Mesodermal cell (in vitro differentiated cells): Measurements from ENCODE around the gene EYA2.

Experiments used
- H3K27ac ChIP-seq: 2 replicates; pipeline ENCODE4 v1.7.0; 2013; ENCODE audit warnings: mild to moderate bottlenecking, low read depth, low read length, moderate library complexity; ENCODE audit not compliant: severe bottlenecking
- H3K36me3 ChIP-seq: 2 replicates; pipeline ENCODE4 v1.7.1; 2013; ENCODE audit warnings: mild to moderate bottlenecking, low read length, moderate library complexity; ENCODE audit not compliant: control insufficient read depth, insufficient read depth
- H3K4me1 ChIP-seq: one replicate; pipeline ENCODE4 v1.7.1; 2013; ENCODE audit warnings: mild to moderate bottlenecking, low read length; ENCODE audit not compliant: insufficient read depth, control insufficient read depth, poor library complexity, severe bottlenecking
- H3K4me3 ChIP-seq: 2 replicates; pipeline ENCODE4 v1.7.0; 2013; ENCODE audit warnings: low read length, control low read depth, mild to moderate bottlenecking; ENCODE audit not compliant: insufficient read depth, poor library complexity, severe bottlenecking; ENCODE audit errors: extremely low read depth
- H3K9me3 ChIP-seq: 2 replicates; pipeline ENCODE4 v1.7.1; 2013; ENCODE audit warnings: mild to moderate bottlenecking, low read length, moderate library complexity; ENCODE audit not compliant: control insufficient read depth
- WGBS, 2 experiments: methylation state at CpG; one replicate each; pipeline ENCODE4 v1.1.5; 2013; ENCODE audit warnings: missing lambda C conversion rate in 2 of 2; ENCODE audit not compliant: insufficient coverage in 2 of 2; 5-methylcytosine and 5-hydroxymethylcytosine counted together

Gene EYA2

DNA sequence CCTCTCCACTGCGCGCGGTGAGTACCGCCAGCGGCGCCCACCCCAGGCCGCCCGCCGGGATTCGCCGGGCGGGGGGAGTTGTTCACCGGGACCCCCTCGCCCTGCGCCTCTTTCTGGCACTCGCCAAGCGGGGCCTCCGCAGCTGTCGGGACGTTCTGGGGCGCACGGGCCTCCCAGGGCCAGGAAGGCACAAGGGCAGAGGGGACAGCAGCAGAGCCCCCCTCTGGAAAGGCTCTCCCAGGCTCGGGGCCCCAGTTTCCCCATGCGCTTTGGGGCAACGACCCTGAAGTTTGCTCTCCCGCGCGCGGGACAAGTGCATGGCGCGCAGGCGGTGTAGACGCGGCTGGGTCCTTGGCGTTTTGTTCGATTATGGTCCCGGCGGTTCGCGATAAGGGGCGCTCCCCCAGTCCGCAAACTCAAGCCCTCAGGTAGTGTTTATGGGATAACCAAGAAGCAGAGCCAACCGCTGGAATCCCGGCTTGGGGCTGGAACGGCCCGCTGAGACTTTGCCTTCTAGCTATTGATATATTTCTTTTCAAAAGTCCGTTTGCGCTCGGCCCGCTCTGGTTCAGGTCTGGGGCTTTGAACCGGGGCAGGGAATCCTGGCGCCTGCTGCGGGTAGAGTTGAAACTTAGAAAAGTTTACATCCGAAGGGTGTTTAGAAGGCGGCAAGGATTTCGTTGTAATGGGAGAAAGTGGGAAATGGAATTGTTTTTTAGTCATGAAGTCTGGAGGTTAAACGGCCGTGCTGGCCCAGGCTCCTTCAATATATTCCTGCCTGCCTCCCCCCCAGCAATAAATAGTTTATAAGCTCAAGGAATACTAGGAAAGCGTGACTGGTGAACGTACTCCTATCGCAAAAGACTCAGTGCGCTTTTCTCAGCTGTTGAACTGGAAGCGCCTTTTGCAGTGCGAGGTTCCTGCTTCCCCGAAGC, 595 bp downstream of the EYA2 start:
- H3K36me3 ChIP-seq: no peaks in the 10 kb centered on the region
- no peaks in the 10 kb centered on the region for H3K9me3 ChIP-seq
- no peak overlapping the region for H3K27ac ChIP-seq
- 1 to 2% methylated on average over 41 to 45 of the region's 65 CpGs for WGBS, 2 experiments
- H3K4me3 ChIP-seq: peak overlapping the region; percentile 34
- H3K4me1 ChIP-seq: no peaks in the 10 kb centered on the region

DNA sequence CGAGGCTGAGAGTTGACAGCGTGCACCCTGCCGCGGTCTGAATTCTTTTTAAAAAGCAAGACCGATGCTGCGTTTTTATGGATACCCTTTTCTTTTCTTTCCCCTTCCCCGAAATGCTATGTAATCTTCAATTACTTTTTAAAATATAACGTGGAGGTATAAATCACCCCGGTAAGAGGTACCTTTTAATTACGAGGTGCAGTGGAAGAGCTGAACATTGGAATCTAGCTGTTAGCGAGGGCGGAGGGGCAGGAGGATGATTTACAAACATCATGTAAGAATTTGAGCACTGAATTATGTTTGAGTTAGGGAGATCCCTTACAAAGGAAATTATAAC, 1.2 kb downstream of the EYA2 start:
- Histone ChIP-seq H3K4me3 (peak overlapping the region; percentile 34), H3K9me3 (no peaks in the 10 kb centered on the region), H3K27ac (no peak overlapping the region), H3K36me3 (no peaks in the 10 kb centered on the region), H3K4me1 (no peaks in the 10 kb centered on the region)
- WGBS, 2 experiments: 10 to 22% methylated on average over 5 to 6 of the region's 12 CpGs

DNA sequence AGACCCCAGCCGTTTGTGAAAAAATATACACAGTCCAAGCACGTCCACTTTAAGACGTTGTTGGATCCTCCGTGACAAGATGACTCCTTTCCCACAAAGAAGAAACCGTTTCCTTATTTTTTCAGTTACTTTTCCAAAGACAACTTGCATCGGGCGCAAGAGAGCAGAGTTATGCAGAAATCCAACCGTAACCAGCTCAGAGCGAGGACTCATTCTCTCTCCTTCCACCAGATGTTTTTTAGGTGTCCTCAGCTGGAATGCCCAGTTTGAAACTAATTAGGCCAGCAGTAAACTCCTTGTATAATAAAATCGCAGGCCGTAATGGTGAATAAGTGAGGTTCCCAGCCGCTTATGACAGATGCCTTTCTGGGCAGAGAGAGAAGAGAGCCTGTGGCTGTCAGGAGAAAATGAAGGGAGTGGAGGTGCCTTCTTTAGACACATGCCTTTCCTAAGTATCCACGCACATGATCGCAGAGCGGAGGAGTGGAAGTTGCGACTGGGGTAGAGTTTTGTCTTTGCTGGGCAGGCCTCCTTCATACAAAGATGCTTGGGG, 2.8 kb downstream of the EYA2 start:
- WGBS, 2 experiments: 91 to 94% methylated on average over 14 to 15 of the region's 16 CpGs
- Histone ChIP-seq H3K4me1 (peaks cover 2% of the 10 kb centered on the region), H3K36me3 (no peaks in the 10 kb centered on the region), H3K27ac (no peak overlapping the region), H3K4me3 (no peak overlapping the region), H3K9me3 (no peaks in the 10 kb centered on the region)

DNA sequence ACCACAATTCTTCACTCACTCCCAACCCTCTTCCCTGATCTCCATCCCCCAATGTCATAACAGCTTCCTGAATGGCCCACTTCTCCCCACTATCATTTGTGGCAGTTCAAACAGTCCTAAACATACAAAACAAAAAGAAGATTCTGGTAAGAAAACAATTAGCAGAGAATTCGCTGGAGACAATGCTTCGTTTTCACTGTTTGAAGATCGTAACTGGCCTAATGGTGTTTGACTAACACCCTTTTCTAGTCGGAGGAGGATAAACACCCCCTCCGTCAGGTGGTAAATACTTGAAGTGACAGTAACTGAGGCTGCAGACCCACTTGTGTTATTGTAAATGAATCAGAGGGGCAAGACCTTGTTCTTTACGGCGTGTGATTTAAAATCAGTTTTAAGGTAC, 3.8 kb downstream of the EYA2 start:
- no peak overlapping the region for H3K27ac ChIP-seq
- no peak overlapping the region for H3K4me3 ChIP-seq
- H3K4me1 ChIP-seq: peaks cover 2% of the 10 kb centered on the region
- no peaks in the 10 kb centered on the region for H3K9me3 ChIP-seq
- H3K36me3 ChIP-seq: no peaks in the 10 kb centered on the region
- 67 to 81% methylated on average over 5 to 6 of the region's 7 CpGs for WGBS, 2 experiments

DNA sequence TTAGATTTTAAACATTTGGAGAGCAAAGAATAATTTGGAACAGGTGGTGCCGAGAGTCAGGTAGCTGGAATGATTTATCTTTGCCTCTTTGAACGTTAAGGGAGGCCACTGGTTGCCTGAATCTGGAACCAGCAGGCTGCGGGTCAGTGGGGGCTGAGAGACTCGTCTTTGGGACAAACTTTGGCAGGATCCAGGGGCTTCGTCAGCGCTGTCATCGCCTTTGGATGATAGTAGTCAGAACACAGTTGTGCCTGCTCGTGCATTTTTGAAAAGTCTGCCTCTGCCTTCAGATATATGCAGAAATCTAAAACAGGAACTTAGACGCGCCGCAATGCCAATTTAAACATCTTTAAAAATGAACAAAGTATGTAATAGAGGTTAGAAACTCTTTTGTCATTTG, 5.0 kb downstream of the EYA2 start:
- 80 to 85% methylated on average over 8 of the region's 11 CpGs for WGBS, 2 experiments
- Histone ChIP-seq H3K4me3 (no peak overlapping the region), H3K9me3 (no peaks in the 10 kb centered on the region), H3K36me3 (no peaks in the 10 kb centered on the region), H3K4me1 (peaks cover 2% of the 10 kb centered on the region), H3K27ac (no peak overlapping the region)

DNA sequence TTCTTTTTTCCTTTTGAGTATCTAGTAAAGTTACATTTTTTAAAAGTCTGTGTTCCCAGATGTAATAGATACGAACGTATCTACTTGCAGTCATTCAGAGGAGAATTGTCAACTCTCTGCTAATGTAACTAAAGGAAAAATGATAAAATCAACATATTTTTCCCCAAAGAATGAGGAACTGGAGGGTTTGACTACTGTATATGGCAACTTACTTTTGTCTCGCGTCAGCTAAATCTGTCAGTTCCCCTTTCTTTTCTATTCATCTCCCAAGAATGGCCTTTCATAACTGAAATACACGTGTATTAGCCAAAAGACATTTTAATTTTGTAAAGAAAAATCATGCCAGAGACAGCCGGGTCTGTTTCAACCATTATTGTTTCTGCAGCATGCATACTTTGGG, 5.4 kb downstream of the EYA2 start:
- Histone ChIP-seq H3K4me3 (no peak overlapping the region), H3K9me3 (no peaks in the 10 kb centered on the region), H3K4me1 (peaks cover 2% of the 10 kb centered on the region), H3K27ac (no peak overlapping the region), H3K36me3 (no peaks in the 10 kb centered on the region)
- 97% methylated on average over 4 of the region's 6 CpGs; no CpG with 5 or more reads in 1 of the 2 experiments for WGBS, 2 experiments

DNA sequence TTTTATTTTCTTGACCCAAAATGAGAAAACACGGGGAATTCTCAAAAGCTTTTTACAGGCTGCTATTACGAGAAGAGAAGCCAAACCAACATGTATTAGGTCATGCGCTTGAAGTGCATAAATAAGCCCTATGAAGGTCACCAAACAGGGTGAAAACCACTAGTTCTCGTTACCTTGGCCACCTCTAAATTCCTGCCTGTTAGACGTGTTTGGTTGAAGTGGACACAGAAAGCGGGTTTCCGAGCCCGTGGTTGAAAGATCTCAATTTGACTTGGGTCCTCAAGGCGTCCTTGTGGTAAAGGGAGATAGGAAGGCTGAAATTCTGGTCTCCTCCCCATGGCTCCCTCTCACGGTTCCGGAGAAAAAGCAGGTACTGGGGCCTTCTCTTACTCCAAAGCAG, 6.2 kb downstream of the EYA2 start:
- Histone ChIP-seq H3K36me3 (no peaks in the 10 kb centered on the region), H3K4me1 (peaks cover 2% of the 10 kb centered on the region), H3K27ac (no peak overlapping the region), H3K9me3 (no peaks in the 10 kb centered on the region), H3K4me3 (no peak overlapping the region)
- 86 to 87% methylated on average over 6 to 9 of the region's 11 CpGs for WGBS, 2 experiments

DNA sequence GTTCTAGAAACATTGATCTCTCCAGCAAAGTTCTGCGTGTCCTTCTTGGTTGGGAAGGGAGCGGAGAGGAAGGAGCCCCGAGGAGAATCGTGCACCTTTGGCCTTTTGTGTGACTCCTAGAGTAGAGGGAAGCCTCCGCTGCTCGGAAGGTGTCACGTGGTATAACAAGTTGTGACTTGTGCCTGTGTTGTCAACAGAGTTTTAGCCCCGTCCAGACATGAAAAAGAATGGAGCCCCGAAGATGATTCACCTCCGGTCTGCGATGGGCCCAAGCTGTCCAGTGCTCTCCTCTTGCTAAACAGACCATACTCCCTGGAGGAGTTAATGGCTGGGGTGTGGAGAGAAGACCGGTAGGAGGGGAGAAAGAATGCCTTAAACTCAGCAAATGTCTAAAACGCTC, 7.0 kb downstream of the EYA2 start:
- no peak overlapping the region for H3K27ac ChIP-seq

DNA sequence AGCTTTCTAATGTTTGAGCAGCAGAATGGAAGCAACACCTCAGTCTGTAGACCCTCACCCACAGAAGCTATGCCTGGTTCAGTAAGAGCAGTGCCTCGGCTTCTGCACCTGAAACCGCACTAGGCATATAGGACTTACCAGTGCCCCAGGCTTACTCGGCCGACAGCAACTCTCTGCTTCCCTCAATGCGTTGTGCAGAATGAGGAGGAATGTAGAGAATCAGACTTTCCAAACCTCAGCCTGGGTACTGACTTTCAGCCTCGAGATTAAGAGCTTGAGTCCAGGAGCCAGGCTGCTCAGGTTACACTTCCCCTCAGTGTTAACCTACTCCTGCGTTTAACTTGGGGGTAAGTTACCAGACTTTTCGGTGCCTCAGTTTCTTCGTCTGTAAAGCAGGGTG, 8.6 kb downstream of the EYA2 start:
- no peaks in the 10 kb centered on the region for H3K36me3 ChIP-seq
- H3K27ac ChIP-seq: no peak overlapping the region
- no peaks in the 10 kb centered on the region for H3K9me3 ChIP-seq
- H3K4me3 ChIP-seq: no peak overlapping the region
- H3K4me1 ChIP-seq: peaks cover 2% of the 10 kb centered on the region
- 63 to 81% methylated on average over 2 to 4 of the region's 9 CpGs for WGBS, 2 experiments

More for the DNA sequence above, 7.0 kb downstream of the EYA2 start:
- WGBS, 2 experiments: 89 to 90% methylated on average over 5 to 9 of the region's 13 CpGs
- peaks cover 2% of the 10 kb centered on the region for H3K4me1 ChIP-seq
- H3K4me3 ChIP-seq: no peak overlapping the region
- no peaks in the 10 kb centered on the region for H3K9me3 ChIP-seq
- H3K36me3 ChIP-seq: no peaks in the 10 kb centered on the region

DNA sequence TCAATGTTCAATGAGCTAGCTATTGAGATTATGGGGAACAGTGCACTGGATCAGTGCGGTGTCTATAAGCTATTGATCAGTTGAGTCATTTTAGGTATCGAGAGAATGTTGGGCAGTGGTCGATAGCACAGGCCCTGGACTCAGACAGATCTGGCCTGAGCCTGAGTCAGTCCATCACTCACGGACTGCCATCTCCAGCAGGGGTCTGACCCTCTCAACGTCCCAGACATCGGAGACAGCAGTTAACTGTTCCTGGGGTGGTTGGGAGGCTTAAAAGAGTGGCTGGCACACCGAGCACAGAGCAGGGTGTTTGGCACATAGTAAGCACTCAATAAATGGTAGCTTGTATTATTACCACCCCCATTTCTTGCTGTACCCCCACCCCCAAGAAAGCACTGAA, 9.3 kb downstream of the EYA2 start:
- WGBS, 2 experiments: 89 to 90% methylated on average over 4 to 5 of the region's 7 CpGs
- H3K4me3 ChIP-seq: no peak overlapping the region
- no peak overlapping the region for H3K27ac ChIP-seq
- no peaks in the 10 kb centered on the region for H3K36me3 ChIP-seq
- no peaks in the 10 kb centered on the region for H3K9me3 ChIP-seq
- peaks cover 2% of the 10 kb centered on the region for H3K4me1 ChIP-seq
